Stimulated activated effector memory CD8-positive, alpha-beta T cell treated with anti-CD3 and anti-CD28 coated beads, Interleukin-12 subunit alpha, Interleukin-12 subunit beta, amount 100 ng/mL, for 72 hours (primary cell): ENCODE results near the gene FAM120C.
A peak's percentile ranks its signal among the peaks of the same experiment; 100 is the strongest.

Source experiments
- ATAC-seq: fragments of 150-1000 bp; cut with Tn5 transposase; 2 replicates; pipeline ENCODE4 v1.10.0; 2021
- DNase-seq, 2 donors: peaks; one replicate each; pipeline ENCODE4 v3.0.0; 2021 to 2022; ENCODE audit warnings: low spot score in 2 of 2
- H3K27ac Mint-ChIP-seq: one replicate; pipeline ENCODE4 v1.8.0; 2022; ENCODE audit warnings: mild to moderate bottlenecking, mixed read lengths
- H3K36me3 Mint-ChIP-seq: one replicate; pipeline ENCODE4 v1.8.0; 2022; ENCODE audit warnings: mild to moderate bottlenecking, mixed read lengths
- H3K4me1 Mint-ChIP-seq: one replicate; pipeline ENCODE4 v1.8.0; 2022; ENCODE audit warnings: mixed read lengths
- H3K4me3 Mint-ChIP-seq: one replicate; pipeline ENCODE4 v1.8.0; 2022; ENCODE audit warnings: mild to moderate bottlenecking, mixed read lengths
- H3K9me3 Mint-ChIP-seq: one replicate; pipeline ENCODE4 v1.8.0; 2022; ENCODE audit warnings: mixed read lengths

The FAM120C gene, protein sequence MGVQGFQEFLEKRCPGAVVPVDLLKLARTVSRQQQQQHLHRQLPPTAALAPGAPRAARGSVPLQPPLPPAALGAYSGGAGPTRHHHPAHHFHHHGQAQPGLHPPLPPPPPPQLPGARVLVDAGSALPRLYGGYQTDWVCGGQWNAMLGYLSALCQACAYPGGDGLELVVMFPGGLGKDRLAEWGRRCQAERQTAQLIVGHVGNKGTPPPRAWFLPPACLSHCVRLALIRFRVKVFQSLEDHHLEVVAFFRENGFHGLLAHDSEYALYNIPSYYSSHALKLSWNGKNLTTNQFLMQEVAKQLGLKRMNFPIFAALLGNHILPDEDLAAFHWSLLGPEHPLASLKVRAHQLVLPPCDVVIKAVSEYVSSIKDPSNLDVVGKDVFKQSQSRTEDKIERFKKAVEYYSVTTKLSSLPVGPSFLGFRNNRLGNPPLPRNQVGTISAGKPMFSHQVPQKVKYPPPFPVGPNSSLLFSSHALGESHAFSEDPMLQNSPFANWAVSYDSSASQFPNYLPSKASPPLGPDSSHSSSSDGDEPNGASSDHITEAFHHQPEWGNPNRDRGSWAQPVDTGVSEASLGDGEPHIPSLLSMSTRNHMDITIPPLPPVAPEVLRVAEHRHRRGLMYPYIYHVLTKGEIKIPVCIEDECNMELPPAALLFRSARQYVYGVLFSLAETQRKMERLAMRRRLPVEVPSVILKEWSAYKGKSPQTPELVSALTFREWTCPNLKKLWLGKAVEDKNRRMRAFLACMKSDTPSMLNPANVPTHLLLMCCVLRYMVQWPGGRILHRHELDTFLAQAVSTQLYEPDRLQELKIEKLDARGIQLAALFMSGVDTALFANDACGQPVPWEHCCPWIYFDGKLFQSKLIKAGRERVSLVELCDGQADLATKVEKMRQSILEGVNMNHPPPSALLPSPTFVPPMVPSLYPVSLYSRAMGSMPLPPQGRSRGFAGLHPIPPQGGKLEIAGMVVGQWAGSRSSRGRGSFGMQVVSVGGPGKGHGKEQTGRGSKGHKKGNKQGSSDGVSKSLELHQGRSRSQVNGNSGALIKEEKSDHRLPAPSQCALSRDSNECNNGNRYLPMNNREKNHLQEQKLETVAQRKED

DNA sequence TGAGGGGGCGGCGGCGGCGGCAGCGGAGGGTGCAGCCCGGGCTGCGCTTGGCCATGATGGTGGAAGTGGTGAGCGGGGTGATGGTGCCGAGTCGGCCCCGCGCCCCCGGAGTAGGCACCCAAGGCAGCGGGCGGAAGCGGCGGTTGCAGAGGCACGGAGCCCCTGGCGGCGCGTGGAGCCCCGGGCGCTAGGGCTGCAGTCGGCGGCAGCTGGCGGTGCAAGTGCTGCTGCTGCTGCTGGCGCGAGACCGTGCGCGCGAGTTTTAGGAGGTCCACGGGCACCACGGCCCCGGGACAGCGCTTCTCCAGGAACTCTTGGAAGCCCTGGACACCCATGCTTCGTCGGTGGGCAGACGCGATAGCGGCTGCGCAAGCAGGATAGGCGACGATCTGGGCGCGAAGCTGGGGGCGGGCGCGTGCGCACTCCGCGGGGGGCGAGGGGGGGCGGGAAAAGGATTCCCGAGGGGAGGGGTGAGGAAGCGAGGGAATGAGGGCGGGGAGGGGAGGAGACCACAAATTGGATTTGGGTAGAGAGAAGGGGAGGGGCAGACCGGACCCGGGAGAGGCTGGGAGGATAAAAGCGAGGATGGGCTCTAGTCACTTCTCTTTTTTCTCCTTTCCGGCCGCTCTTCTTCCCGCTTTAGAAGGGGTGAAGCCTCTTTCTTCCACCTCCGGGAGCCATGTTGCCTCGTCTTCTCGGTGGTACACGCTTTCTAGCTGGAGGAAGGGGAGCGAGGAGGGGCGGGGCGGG is at the start of gene FAM120C:
TSS of gene FAM120C (minus strand) at position 391 of the 750 bp plus-strand sequence. CDS start at position 335, 56 bp downstream.
- DNase-seq (peak; percentile 14 to 75), ATAC-seq (peak; percentile 64)
- H3K36me3 Mint-ChIP-seq, result peaks cover 36% of the 10 kb centered on the region
- H3K27ac Mint-ChIP-seq, result peak within 1 kb of the TSS; percentile 81
- H3K4me3 Mint-ChIP-seq, result peak within 1 kb of the TSS; percentile 76
- peaks cover 42% of the 10 kb centered on the region for H3K4me1 Mint-ChIP-seq
- H3K9me3 Mint-ChIP-seq, result no peaks in the 10 kb centered on the region

DNA sequence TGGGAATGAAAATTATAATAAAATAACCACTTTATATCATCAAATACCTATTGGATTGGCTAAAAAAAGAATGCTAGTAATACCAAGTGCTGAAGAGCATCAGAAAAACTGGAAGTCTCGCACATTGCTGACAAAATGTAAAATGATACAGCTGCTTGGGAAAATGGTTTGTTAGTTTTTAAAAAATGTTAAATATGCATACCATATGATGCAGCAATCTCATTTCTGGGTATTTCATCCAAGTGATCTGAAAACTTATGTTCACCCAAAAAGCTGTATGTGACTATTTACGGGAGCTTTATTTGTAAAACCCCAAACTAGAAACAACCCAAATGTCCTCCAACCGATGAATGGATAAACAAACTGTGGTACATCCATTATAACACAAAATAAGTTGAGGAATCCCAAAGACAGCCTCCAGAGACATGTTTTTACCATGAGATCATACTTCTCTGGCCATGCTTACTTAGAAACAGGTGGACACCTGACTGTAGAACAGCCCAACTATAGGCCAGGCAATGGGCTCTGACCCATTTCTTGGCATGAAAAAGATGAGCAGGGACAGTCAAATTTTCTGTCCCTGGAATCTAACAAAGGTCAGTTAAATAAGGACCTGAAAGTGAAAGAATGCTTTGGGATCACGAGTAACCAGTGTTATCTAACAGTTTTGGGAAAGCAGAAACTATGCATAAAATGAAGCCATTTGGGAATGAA is 47.5 kb upstream of the FAM120C start:
- H3K9me3 Mint-ChIP-seq, result no peaks in the 10 kb centered on the region
- H3K36me3 Mint-ChIP-seq, result no peaks in the 10 kb centered on the region
- DNase-seq (no peak), ATAC-seq (no peak)
- H3K4me1 Mint-ChIP-seq, result no peaks in the 10 kb centered on the region
- no peak overlapping the region for H3K27ac Mint-ChIP-seq
- no peak overlapping the region for H3K4me3 Mint-ChIP-seq

DNA sequence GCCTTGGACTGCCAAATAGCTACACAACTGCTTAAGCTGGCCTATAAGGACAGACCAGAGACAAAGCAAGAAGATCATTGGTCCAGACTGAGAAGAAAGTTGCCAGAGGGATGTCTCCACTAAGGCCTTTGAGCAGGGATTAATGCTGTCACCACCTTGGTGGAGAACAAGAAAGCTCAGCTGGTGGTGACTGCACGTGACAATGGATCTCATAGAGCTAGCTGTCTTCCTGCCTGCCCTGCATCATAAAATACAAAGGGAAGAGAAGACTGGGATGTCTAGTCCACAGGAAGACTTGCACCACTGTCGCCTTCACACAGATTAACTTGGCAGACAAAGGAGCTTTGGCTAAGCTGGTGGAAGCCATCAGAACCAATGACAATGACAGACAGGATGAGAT is 40.5 kb upstream of the FAM120C start:
- no peaks in the 10 kb centered on the region for H3K36me3 Mint-ChIP-seq
- H3K4me3 Mint-ChIP-seq, result no peak overlapping the region
- no peak overlapping the region for H3K27ac Mint-ChIP-seq
- H3K4me1 Mint-ChIP-seq, result no peaks in the 10 kb centered on the region
- no peak for DNase-seq
- ATAC-seq, result no peak
- H3K9me3 Mint-ChIP-seq, result no peaks in the 10 kb centered on the region

DNA sequence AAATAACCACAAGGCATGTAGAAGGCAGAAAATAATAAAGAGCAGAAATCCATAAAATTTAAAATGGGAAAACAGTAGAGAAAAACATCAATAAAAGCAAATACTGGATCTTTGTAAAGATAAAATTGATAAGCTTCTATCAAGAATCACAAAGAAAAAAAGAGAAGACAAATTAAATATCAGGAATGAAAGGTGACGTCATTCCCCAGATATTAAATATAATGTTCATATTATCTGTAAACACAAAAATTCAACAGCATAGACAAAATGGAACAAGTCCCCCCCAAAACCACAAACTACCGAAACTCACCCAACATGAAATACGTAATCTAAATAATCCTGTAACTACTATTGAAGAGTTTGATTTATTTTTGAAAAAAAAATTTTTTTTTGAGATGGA is 30.5 kb upstream of the FAM120C start:
- ATAC-seq, result no peak
- H3K4me1 Mint-ChIP-seq, result no peaks in the 10 kb centered on the region

DNA sequence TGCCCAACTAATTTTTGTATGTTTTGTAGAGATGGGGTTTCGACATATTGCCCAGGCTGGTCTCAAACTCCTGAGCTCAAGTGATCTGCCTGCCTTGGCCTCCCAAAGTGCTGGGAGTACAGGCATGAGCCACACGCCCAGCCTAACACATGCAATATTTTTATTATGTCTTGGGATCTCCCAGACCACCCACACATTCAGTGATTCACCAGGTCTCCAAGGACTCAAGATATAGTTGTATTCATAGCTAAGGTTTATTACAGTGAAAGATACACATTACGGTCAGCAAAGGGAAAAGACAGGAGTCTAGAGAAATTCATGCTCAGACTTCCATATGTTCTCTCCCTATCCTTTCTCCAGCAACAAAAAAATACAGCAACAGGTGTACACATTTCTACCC is 25.5 kb upstream of the FAM120C start:
- Mint-ChIP-seq H3K4me1 (no peaks in the 10 kb centered on the region), H3K27ac (no peak overlapping the region), H3K9me3 (no peaks in the 10 kb centered on the region), H3K36me3 (no peaks in the 10 kb centered on the region), H3K4me3 (no peak overlapping the region)
- DNase-seq, result no peak
- ATAC-seq, result no peak

More for the DNA sequence above, 30.5 kb upstream of the FAM120C start:
- no peak for DNase-seq
- Mint-ChIP-seq H3K27ac (no peak overlapping the region), H3K9me3 (no peaks in the 10 kb centered on the region), H3K36me3 (no peaks in the 10 kb centered on the region), H3K4me3 (no peak overlapping the region)

DNA sequence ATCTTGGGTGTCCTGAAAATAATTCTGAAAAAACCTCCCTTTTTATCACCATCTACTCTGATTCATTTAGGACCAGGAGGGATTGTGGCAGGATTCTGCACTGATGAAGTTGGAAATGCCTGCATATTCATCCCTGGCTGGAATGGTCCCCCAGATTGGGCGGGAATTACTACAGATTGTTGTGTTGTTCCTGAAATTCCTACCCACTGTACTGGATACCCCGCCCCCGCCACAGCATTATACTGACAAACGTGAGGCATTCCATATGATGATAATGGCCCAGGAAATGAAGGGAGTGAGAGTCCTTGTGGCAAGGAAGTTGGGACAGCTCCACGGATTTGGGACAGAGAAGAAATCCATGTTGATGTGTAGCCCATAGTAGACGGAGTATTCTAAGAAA is 15.2 kb upstream of the FAM120C start:
- H3K4me1 Mint-ChIP-seq, result no peaks in the 10 kb centered on the region
- DNase-seq (no peak), ATAC-seq (no peak)
- H3K9me3 Mint-ChIP-seq, result no peaks in the 10 kb centered on the region
- H3K36me3 Mint-ChIP-seq, result no peaks in the 10 kb centered on the region
- H3K27ac Mint-ChIP-seq, result no peak overlapping the region
- no peak overlapping the region for H3K4me3 Mint-ChIP-seq

DNA sequence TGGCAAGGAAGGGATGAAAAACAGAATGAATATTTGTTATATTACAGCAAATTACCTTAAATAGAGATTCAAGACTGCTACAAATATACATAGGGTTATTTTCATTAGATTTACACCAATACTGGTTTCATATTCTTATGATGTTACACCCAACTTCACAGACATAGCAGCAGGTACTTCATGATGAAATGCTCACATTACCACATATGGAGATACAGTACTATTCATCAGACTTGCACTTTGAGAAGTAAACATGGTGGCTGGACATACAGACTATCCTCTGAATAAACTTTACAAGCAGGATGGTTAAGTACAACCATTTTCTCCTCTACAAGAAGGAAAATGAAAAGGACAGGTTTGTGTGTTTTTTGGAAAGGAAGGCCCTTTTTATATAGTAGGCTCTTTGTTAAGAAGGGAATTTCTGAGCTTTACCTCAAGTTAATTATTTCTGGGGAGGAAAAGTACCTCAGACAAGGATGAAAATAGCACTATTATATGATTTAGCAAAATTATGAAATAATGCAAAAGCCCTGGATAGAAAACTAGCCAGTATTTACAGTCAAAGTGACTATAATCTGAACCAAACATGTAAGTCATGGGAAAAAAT is 12.0 kb upstream of the FAM120C start:
- H3K4me1 Mint-ChIP-seq, result no peaks in the 10 kb centered on the region
- no peaks in the 10 kb centered on the region for H3K9me3 Mint-ChIP-seq
- H3K27ac Mint-ChIP-seq, result no peak overlapping the region
- no peak for DNase-seq
- no peak for ATAC-seq
- no peaks in the 10 kb centered on the region for H3K36me3 Mint-ChIP-seq
- no peak overlapping the region for H3K4me3 Mint-ChIP-seq

DNA sequence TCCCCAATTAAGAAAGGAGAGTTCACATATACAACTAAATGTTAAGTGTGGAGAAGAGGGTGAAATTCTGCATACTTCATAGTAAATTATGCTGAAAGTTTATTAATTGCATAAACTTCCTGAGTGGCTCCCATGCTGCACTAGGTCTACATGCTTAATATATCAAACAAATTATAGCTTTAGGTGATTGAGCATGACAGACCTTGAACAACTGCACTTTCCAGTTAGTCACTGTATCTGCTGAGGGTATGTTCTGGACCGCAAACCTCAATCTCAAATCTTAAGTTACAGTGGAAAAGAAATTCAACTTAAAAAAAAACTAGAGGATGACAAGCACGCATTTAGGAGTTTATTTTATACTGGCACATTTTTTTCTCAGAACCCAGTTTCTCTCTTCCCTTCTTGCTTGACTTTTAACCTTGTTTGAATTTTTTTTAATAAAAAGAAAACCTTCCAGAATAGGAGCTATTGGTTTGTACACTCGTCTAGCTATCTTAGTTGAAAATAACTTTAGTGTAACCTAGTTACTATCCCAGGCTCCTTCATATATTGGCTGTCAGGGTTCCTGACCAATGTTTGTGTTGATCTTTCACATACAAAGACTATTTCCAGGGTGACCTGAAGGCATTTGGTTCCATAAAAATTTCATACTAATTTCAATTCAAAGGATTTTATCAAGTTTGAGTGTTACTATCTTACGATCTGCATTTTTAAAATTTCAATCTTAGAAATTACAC is 10.2 kb upstream of the FAM120C start:
- Mint-ChIP-seq H3K4me1 (no peaks in the 10 kb centered on the region), H3K36me3 (no peaks in the 10 kb centered on the region), H3K9me3 (no peaks in the 10 kb centered on the region), H3K4me3 (no peak overlapping the region), H3K27ac (no peak overlapping the region)
- DNase-seq (no peak), ATAC-seq (no peak)

DNA sequence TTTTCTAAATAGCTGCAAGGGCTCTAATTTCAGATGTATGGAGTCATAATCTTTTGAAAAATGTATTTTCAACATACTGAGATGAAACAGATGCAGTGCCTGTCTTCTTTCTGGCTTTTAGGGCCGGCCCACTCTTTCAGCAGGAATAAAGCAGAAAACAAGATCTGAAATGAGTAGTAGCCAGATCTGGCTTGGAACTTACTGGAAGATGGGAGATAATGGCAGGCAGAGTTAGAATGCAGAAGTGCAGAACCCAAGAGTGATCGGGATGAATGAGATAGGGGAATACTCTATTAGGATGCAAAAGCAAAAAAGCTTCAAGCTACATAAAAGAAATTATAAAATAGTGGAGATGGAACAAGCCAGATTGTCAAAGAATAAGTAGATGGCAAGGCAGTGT is 1.4 kb upstream of the FAM120C start:
- no peak overlapping the region for H3K27ac Mint-ChIP-seq
- ATAC-seq, result no peak

DNA sequence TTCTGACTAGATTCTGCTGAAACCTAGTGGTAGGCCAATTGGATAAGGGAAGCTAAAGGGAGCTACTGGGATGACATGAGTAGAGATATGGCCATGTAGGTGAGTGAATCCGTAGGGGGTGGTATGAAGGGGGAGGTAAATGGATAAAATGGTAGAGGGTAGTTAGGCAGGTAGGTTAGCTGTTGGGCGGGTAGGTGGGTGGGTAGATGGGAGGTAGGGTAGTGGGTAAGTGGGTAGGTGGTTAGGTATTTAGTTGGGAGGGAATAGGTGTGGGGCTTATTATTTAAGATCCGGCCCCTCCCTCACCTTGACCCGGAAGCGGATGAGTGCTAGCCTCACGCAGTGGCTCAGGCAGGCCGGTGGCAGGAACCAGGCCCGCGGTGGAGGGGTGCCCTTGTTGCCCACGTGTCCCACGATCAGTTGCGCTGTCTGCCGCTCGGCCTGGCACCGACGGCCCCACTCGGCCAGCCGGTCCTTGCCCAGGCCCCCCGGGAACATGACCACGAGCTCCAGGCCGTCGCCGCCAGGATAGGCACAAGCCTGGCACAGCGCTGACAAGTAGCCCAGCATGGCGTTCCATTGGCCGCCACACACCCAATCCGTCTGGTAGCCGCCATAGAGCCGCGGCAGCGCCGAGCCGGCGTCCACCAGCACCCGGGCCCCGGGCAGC is 725 bp downstream of the FAM120C start:
- DNase-seq (peak; percentile 27 to 69), ATAC-seq (peak; percentile 81)
- Mint-ChIP-seq H3K36me3 (peaks cover 43% of the 10 kb centered on the region), H3K4me1 (peaks cover 49% of the 10 kb centered on the region), H3K27ac (peak overlapping the region; percentile 67), H3K4me3 (peak overlapping the region; percentile 76), H3K9me3 (no peaks in the 10 kb centered on the region)

More for the DNA sequence above, 1.4 kb upstream of the FAM120C start:
- Mint-ChIP-seq H3K36me3 (peaks cover 28% of the 10 kb centered on the region), H3K4me1 (peaks cover 33% of the 10 kb centered on the region), H3K4me3 (no peak overlapping the region), H3K9me3 (no peaks in the 10 kb centered on the region)
- no peak for DNase-seq

DNA sequence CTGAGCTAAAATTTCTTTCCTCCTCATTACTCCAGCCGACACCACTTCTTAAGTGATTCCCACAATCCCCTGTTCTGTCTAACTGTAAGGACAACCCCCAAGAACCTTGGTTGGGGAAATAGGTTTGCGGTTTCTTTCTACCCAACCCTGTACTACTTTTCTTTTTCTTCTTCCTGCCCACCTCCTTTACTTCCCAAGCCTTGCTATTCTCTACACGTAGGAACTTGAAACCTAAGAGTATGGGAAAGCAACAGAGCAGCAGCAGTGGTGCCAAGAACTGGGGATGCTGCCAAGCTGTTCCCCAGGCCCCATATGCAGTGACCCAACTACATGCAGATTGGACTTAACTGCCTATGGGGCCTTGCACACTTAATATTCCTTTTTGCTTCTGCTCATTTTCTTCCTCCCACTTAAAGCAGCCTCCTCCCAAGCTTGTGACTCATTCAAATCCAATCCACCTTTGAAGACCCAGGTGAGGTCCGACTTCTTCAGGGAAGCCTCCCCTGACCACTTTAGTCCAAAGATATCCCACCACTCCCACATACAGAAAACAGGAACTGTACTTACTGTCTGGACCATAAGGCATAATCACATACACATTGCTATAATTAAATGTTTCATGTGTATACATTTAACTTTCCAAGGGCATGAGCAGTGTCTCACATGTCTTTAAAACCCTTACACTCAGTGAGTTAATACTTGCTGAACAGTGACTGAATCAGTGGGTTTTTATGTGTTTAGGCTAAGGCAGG is 1.7 kb downstream of the FAM120C start:
- no peak for DNase-seq
- Mint-ChIP-seq H3K4me1 (peaks cover 58% of the 10 kb centered on the region), H3K27ac (peak overlapping the region; percentile 67), H3K36me3 (peaks cover 52% of the 10 kb centered on the region), H3K4me3 (peak overlapping the region; percentile 76), H3K9me3 (no peaks in the 10 kb centered on the region)
- ATAC-seq, result no peak

DNA sequence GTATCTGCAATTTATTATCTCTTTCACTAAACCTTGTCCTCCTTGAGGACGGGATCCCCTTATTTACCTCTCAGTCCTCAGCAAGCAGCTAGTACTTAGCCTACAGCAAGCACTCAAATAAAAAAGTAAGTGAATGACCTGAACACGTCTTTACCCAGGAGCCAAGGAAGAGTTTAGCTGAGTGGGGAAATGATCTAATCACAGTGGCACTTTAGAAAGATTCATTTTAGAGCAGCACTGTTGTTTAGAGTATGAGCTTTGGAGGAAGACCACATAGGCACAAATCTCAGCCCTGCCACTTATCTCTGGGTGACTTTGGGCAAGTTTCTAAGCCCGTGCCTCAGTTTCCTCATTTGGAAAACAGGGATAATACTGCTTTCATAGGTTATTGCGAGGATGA is 2.7 kb downstream of the FAM120C start:
- peaks cover 58% of the 10 kb centered on the region for H3K4me1 Mint-ChIP-seq
- no peaks in the 10 kb centered on the region for H3K9me3 Mint-ChIP-seq
- DNase-seq, result no peak
- no peak for ATAC-seq
- H3K27ac Mint-ChIP-seq, result peak overlapping the region; percentile 67
- H3K36me3 Mint-ChIP-seq, result peaks cover 57% of the 10 kb centered on the region
- peak overlapping the region; percentile 76 for H3K4me3 Mint-ChIP-seq
